HEK293T (cell line): ENCODE data around the gene SLC25A21.

Experiments used
- CTCF ChIA-PET: fragments of 350-600 bp; formaldehyde crosslinking; extraction: SDS; loops from one replicate; lab custom pipeline; 2021; ENCODE audit warnings: antibody characterized with exemption, inconsistent platforms; lab: Yijun Ruan, JAX
- POLR2A ChIA-PET: fragments of 350-600 bp; formaldehyde crosslinking; extraction: SDS; loops from one replicate; lab custom pipeline; 2020; ENCODE audit warnings: antibody characterized with exemption, inconsistent platforms; lab: Yijun Ruan, JAX
- DNase-seq: peaks from one replicate; pipeline ENCODE4 v3.0.0; 2012; ENCODE audit warnings: mixed read lengths; ENCODE audit errors: extremely low spot score
- ARNT ChIP-seq: fragments of 450-650 bp; IDR thresholded peaks from 2 replicates; pipeline ENCODE4 v1.6.1; 2017; ENCODE audit warnings: mild to moderate bottlenecking
- BHLHE40 ChIP-seq: fragments of 450-650 bp; IDR thresholded peaks from 2 replicates; pipeline ENCODE4 v1.6.1; 2016; ENCODE audit warnings: mild to moderate bottlenecking, moderate library complexity, borderline replicate concordance
- CTBP1 ChIP-seq: fragments of 450-650 bp; IDR thresholded peaks from 2 replicates; pipeline ENCODE4 v1.6.1; 2016; ENCODE audit warnings: borderline replicate concordance
- ELF4 ChIP-seq: fragments of 450-650 bp; IDR thresholded peaks from 2 replicates; pipeline ENCODE4 v1.6.1; 2017; ENCODE audit warnings: antibody characterized with exemption
- FOXA1 ChIP-seq: fragments of 450-650 bp; IDR thresholded peaks from 2 replicates; pipeline ENCODE4 v1.6.1; 2016; ENCODE audit warnings: mild to moderate bottlenecking
- FOXK2 ChIP-seq: fragments of 450-650 bp; IDR thresholded peaks from 2 replicates; pipeline ENCODE4 v1.6.1; 2016; ENCODE audit warnings: mild to moderate bottlenecking
- FOXM1 ChIP-seq: fragments of 450-650 bp; IDR thresholded peaks from 2 replicates; pipeline ENCODE4 v1.6.1; 2017; ENCODE audit warnings: mild to moderate bottlenecking, borderline replicate concordance
- HDGF ChIP-seq: fragments of 450-650 bp; IDR thresholded peaks from 2 replicates; pipeline ENCODE4 v1.6.1; 2017; ENCODE audit warnings: antibody characterized with exemption, borderline replicate concordance
- L3MBTL2 ChIP-seq: fragments of 450-650 bp; conservative IDR thresholded peaks from 2 replicates; pipeline ENCODE4 v1.6.1; 2016; ENCODE audit warnings: mild to moderate bottlenecking
- LEF1 ChIP-seq: fragments of 450-650 bp; IDR thresholded peaks from 2 replicates; pipeline ENCODE4 v1.6.1; 2017; ENCODE audit warnings: mild to moderate bottlenecking, borderline replicate concordance
- NFRKB ChIP-seq: fragments of 450-650 bp; IDR thresholded peaks from 2 replicates; pipeline ENCODE4 v1.6.1; 2016; ENCODE audit warnings: mild to moderate bottlenecking, moderate library complexity
- SP1 ChIP-seq: fragments of 450-650 bp; IDR thresholded peaks from 2 replicates; pipeline ENCODE4 v1.6.1; 2017
- SUZ12 ChIP-seq: fragments of 450-650 bp; IDR thresholded peaks from 2 replicates; pipeline ENCODE4 v1.6.1; 2016; ENCODE audit warnings: mild to moderate bottlenecking
- TARDBP ChIP-seq: fragments of 450-650 bp; IDR thresholded peaks from 2 replicates; pipeline ENCODE4 v1.6.1; 2016
- ZNF384 ChIP-seq: fragments of 450-650 bp; IDR thresholded peaks from 2 replicates; pipeline ENCODE4 v1.6.1; 2016
- TF ChIP-seq, protein P1 (sequence below): fragments of 450-650 bp; IDR thresholded peaks from 2 replicates; pipeline ENCODE4 v1.6.1; 2016

SLC25A21 gene

DNA sequence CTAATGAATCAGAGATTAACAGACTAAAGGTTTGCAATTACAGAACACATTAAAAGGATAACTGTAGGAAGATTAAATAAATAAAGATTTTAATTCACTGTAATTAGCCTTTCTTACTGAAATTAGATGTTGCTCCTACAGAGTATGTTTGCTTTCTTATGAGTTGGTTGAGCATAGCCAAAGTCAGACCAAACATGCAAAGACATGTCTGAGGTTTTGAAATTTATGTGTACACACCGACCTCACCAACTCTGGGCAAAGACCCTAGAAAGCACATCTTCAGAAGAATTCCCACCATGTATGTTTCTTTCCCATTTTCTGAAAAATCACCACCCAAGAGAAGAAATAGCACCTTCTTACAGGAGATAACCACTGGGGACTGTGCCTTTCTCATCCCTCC, 351.5 kb downstream of the SLC25A21 start:
- ChIA-PET POLR2A (interaction anchor here (1.5 kb wide), 1 partner anchor 52 kb away, joined by 3 read pairs; no protein-coding TSS in a partner anchor), CTCF (interaction anchor here (1.6 kb wide), 1 partner anchor 73 kb away, joined by 3 read pairs; no protein-coding TSS in a partner anchor)
- no peak for DNase-seq

DNA sequence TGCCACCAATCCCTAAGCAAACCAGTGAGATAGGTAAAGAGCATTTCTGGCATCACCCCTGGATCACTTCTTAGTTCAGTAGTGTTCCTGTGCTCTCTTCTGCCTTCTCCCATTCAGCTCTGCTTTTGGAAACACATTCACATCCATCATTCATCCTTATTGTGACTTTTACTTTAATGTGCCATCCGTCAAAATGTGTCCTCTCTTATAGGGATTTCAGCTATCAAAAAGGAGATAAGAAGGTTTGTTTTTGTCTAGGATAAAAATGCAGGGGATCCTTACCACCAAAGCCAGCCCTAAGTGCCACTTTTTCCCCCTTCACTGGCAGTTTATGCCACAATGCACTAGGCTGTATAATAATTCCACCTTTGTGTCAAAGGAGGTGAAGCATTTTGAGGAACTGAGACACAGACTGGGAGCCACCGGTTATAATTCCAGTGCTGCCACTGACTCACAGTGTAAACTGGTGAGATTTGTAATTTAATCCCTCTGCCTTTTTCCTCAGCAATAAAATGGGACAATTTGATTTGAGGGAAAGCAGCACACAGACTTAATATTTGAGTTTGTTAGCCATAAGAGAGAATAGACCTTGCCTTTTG, 352.2 kb downstream of the SLC25A21 start:
- peak; percentile 39 for DNase-seq
- CTCF ChIA-PET = no interaction called here
- POLR2A ChIA-PET = no interaction called here
- TF ChIP-seq CTBP1 = no peak
- TF ChIP-seq, protein P1, sequence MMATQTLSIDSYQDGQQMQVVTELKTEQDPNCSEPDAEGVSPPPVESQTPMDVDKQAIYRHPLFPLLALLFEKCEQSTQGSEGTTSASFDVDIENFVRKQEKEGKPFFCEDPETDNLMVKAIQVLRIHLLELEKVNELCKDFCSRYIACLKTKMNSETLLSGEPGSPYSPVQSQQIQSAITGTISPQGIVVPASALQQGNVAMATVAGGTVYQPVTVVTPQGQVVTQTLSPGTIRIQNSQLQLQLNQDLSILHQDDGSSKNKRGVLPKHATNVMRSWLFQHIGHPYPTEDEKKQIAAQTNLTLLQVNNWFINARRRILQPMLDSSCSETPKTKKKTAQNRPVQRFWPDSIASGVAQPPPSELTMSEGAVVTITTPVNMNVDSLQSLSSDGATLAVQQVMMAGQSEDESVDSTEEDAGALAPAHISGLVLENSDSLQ = peak; percentile 65

More for the DNA sequence above, 351.5 kb downstream of the SLC25A21 start:
- no peak for TF ChIP-seq SP1
- TF ChIP-seq, protein P1 = no peak
- no peak for TF ChIP-seq FOXA1
- TF ChIP-seq FOXK2 = no peak

DNA sequence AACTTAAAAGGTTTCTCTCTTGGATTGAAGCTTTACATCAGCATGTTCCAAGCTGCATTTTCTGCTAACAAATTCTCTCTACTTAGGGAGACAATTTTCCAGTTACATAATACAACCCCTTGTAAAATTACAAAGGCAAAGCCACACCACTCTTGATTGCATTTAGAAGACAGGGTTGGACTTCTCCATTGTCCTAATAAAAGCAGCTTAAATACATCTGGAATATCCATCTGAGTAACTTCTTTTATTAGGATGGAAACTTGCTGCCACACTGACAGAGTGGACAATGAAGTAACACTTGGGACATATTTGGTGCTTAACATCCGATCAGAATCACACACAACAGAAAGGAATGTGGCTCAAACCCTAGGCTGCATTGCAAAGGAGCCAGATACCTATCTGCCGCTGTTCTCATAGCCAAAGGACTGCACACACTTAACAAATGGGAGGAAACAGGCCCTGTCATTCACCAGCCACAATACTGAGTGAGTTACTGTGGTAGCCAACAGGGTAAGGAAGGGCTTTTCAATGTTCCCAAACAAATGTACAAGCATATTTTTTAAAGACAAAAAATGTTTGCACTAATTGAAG, 353.5 kb downstream of the SLC25A21 start:
- TF ChIP-seq LEF1 (no peak), FOXA1 (no peak), BHLHE40 (no peak)
- TF ChIP-seq, protein P1 = peak; percentile 70
- CTCF ChIA-PET = no interaction called here
- no peak for DNase-seq
- POLR2A ChIA-PET = no interaction called here

DNA sequence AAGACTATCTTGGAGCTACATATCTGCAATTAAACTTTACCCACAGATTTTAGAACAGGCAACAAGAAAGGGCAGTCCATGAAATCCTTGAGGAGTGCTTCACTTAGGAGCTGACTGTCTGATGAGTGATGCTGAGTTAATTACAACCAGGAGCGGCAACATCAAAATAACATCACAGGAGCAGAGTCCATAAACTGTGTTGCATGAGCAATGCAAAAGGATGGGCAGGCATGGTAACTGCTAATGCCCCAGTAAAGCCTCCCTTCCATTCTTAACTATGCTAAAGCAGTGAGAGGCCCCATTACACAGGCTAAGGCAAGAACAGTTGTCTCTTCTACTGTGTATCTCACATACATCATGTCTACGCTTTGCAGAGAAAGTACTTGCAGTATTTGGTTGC, 354.2 kb downstream of the SLC25A21 start:
- ChIA-PET CTCF (no interaction called here), POLR2A (no interaction called here)
- DNase-seq = no peak
- TF ChIP-seq TARDBP = no peak
- no peak for TF ChIP-seq SUZ12
- no peak for TF ChIP-seq FOXK2
- TF ChIP-seq, protein P1 = no peak
- no peak for TF ChIP-seq L3MBTL2
- no peak for TF ChIP-seq ZNF384
- TF ChIP-seq ARNT = no peak
- TF ChIP-seq ELF4 = no peak
- no peak for TF ChIP-seq LEF1
- TF ChIP-seq FOXM1 = no peak
- TF ChIP-seq HDGF = no peak
- TF ChIP-seq FOXA1 = no peak
- TF ChIP-seq NFRKB = no peak
- no peak for TF ChIP-seq SP1

DNA sequence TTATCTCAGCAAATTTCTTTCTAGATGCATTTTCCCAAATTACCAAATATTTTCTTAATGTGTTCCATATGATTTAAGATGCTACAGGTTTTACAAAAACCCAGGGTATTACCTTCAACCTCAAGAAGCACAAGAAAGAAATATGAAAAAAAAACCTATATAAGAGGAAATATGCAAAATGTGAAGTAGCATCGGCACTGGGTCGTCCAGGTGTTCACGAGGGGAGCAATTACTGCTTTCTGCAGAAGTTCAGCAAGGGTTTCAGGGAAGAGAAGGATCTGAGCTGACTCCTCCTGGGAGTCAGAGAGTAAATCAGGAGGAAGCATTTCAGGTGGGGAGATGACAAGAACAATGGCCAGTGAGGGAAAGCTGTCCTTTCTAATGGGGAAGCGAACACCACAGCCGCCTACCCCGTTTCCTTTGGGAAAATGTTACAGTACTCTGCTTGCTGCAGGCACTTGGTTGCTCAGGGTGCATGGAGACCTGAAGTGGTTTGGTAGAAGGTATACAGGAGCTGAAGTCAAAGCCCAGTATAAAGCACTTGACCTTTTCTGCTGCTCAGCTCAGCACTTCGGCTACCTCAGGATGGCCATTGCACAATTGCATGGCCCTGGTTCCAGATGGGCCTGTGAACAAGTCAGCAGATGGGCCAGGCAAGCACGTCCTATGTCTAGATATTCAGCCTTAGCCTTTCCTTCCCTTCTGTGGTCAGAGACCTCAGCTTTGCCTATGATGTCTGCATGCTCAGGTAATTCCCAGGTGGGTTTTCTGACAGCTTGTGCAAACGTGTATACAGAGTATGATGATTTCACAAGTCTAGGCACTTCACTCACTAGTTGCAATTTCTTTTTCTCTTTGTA, 355.1 kb downstream of the SLC25A21 start:
- ChIA-PET POLR2A (no interaction called here), CTCF (interaction anchor here (0.7 to 1.1 kb wide), 2 partner anchors 9 to 261 kb away, joined by 4 to 6 read pairs; no protein-coding TSS in a partner anchor)
- no peak for DNase-seq
- TF ChIP-seq TARDBP = no peak
- TF ChIP-seq L3MBTL2 = no peak
- TF ChIP-seq ELF4 = no peak
- no peak for TF ChIP-seq ARNT
- no peak for TF ChIP-seq NFRKB
- TF ChIP-seq BHLHE40 = no peak
- no peak for TF ChIP-seq SP1
- TF ChIP-seq CTBP1 = no peak
- TF ChIP-seq FOXM1 = no peak
- TF ChIP-seq SUZ12 = no peak
- no peak for TF ChIP-seq LEF1
- no peak for TF ChIP-seq FOXA1
- TF ChIP-seq, protein P1 = no peak
- no peak for TF ChIP-seq ZNF384
- TF ChIP-seq HDGF = no peak
- no peak for TF ChIP-seq FOXK2
